ENCODE data around the gene SCTR. TPM values are rescaled to one million over a fixed set of nuclear protein-coding genes. Genes with fewer than 3 reads are reported as not detected.
A peak's percentile ranks its signal among the peaks of the same experiment; 100 is the strongest.

Gene SCTR
- total and polyA plus RNA-seq, 2 of the 8 experiments (the other 6 are each of a cell fraction or from before 2014, with no cell fraction given), result 0.15 TPM; not detected in 1

GRCh38 chr2:119525614-119526013, 1.3 kb upstream of the SCTR start:
- Histone ChIP-seq H2BK15ac (ENCODE audit: low read length) (no peak overlapping the region), H3K79me1 (ENCODE audit: low read depth, low read length) (no peaks in the 10 kb centered on the region), H3K9me3 (ENCODE audit: insufficient read depth in 2 of 2, low read depth in 1 of 2, low read length in 1 of 2) (no peaks in the 10 kb centered on the region), H4K8ac (ENCODE audit: extremely low read depth, insufficient read depth, low read length) (no peak overlapping the region), H3K18ac (ENCODE audit: extremely low read depth, low read length) (no peak overlapping the region), H3K79me2 (ENCODE audit: control insufficient read depth in 1 of 2, insufficient read depth in 2 of 2, low read length in 2 of 2) (no peaks in the 10 kb centered on the region), H2BK120ac (replicated peaks; ENCODE audit: low read depth, low read length) (no peak overlapping the region), H3K9ac (replicated peaks in 1 of 4; ENCODE audit: extremely low read depth in 1 of 4, low read depth in 3 of 4, low read length in 3 of 4) (no peak overlapping the region), H3K56ac (replicated peaks; ENCODE audit: insufficient read length, low read depth, low read length) (no peak overlapping the region), H2BK20ac (ENCODE audit: low read length) (0 out of 2 replicates have a peak overlapping the region, but pooled peaks have one; percentile 67), H2AFZ (ENCODE audit: low read length) (no peak overlapping the region), H3K14ac (ENCODE audit: insufficient read length) (no peak overlapping the region), H3K27ac (ENCODE audit: low read depth, low read length) (no peak overlapping the region), H3K4me3 (ENCODE audit: extremely low read depth in 1 of 4, insufficient read depth in 2 of 4, low read depth in 3 of 4, low read length in 4 of 4) (no peak overlapping the region), H4K91ac (replicated peaks; ENCODE audit: insufficient read length, low read length) (no peak overlapping the region), H3K4ac (replicated peaks; ENCODE audit: insufficient read length, low read depth, low read length) (no peak overlapping the region), H3K36me3 (ENCODE audit: control insufficient read depth in 2 of 4, insufficient read depth in 4 of 4, low read length in 3 of 4) (no peaks in the 10 kb centered on the region), H3K23ac (ENCODE audit: insufficient read length) (no peak overlapping the region), H3K4me2 (ENCODE audit: insufficient read depth in 1 of 2, low read depth in 2 of 2, low read length in 2 of 2) (no peak overlapping the region), H4K5ac (ENCODE audit: insufficient read length, low read depth, low read length) (no peak overlapping the region), H2BK12ac (ENCODE audit: low read depth, low read length) (no peak overlapping the region), H2BK5ac (ENCODE audit: low read depth, low read length) (no peak overlapping the region), H3K4me1 (replicated peaks in 1 of 4; ENCODE audit: control insufficient read depth in 3 of 4, insufficient read depth in 4 of 4, low read length in 3 of 4) (peaks cover 0 to 10% (median 5%) of the 10 kb centered on the region in 4 experiments; a peak in 4 of 7 replicates), H2AK5ac (ENCODE audit: low read depth, low read length) (no peak overlapping the region), H3K27me3 (replicated peaks in 1 of 4; ENCODE audit: control insufficient read depth in 3 of 4, extremely low read depth in 1 of 4, insufficient read depth in 3 of 4, low read length in 3 of 4) (peaks cover 17 to 36% (median 33%) of the 10 kb centered on the region in 4 experiments), H4K20me1 (replicated peaks in 1 of 2; ENCODE audit: control insufficient read depth in 1 of 2, insufficient read depth in 2 of 2, low read length in 2 of 2) (no peaks in the 10 kb centered on the region), H3K23me2 (ENCODE audit: low read depth, low read length) (peaks cover 9% of the 10 kb centered on the region; the same call in 1 of the 2 replicates)
- WGBS, 2 experiments (ENCODE audit: extremely low coverage in 1 of 2, insufficient coverage in 1 of 2, insufficient read length in 1 of 2, insufficient replicate concordance in 2 of 2, low coverage in 1 of 2, low lambda C conversion rate in 2 of 2, missing lambda C conversion rate in 1 of 2), result 89% methylated on average over 4 of the region's 4 CpGs; no CpG with 5 or more reads in 1 of the 2 experiments
- ChIA-PET POLR2A (ENCODE audit: partially characterized antibody) (no interaction called here), CTCF (ENCODE audit: partially characterized antibody) (interaction anchor here (0.9 to 9.1 kb wide), 5 partner anchors 9 to 115 kb away, joined by 4 to 52 read pairs (median 5); no protein-coding TSS in a partner anchor)
- FAIRE-seq (no peak), DNase-seq (ENCODE audit: low read depth in 1 of 2, low spot score in 2 of 2) (no peak)
- no peak for TF ChIP-seq HDAC6 (IDR thresholded peaks at IDR 0.05; ENCODE audit: low read depth, low read length)
- no peak for TF ChIP-seq TCF12 (IDR thresholded peaks at IDR 0.05; ENCODE audit: low read depth, low read length)
- TF ChIP-seq SIN3A (conservative IDR thresholded peaks at IDR 0.05 in 1 of 2, IDR thresholded peaks at IDR 0.05 in 1 of 2; ENCODE audit: low read depth in 1 of 2, low read length in 2 of 2), result no peak
- no peak for TF ChIP-seq ATF2 (IDR thresholded peaks at IDR 0.05; ENCODE audit: low read length)
- no peak for TF ChIP-seq POLR2A (IDR thresholded peaks at IDR 0.05; ENCODE audit: control extremely low read depth in 1 of 2, low read depth in 2 of 2, low read length in 2 of 2)
- no peak for TF ChIP-seq JUN (IDR thresholded peaks at IDR 0.05; ENCODE audit: low read depth, low read length)
- TF ChIP-seq SIRT6 (IDR thresholded peaks at IDR 0.05; ENCODE audit: low read length), result no peak
- TF ChIP-seq POLR2AphosphoS5 (IDR thresholded peaks at IDR 0.05; ENCODE audit: low read depth, low read length), result no peak
- TF ChIP-seq POU5F1 (IDR thresholded peaks at IDR 0.05; ENCODE audit: low read depth, low read length), result no peak
- no peak for TF ChIP-seq SP4 (IDR thresholded peaks at IDR 0.05; ENCODE audit: low read length)
- TF ChIP-seq ASH2L (IDR thresholded peaks at IDR 0.05; ENCODE audit: low read length), result no peak
- TF ChIP-seq CEBPB (IDR thresholded peaks at IDR 0.05; ENCODE audit: low read depth, low read length), result no peak
- TF ChIP-seq SIX5 (IDR thresholded peaks at IDR 0.05; ENCODE audit: low read depth, low read length), result no peak
- TF ChIP-seq NANOG (IDR thresholded peaks at IDR 0.05; ENCODE audit: insufficient read depth, low read depth, low read length, poor library complexity, severe bottlenecking), result no peak

All from H1 (cell line).